Right atrium auricular region (tissue), 2 donors: Measurements from ENCODE around the gene C1orf167. TPM values are rescaled to one million over a fixed set of nuclear protein-coding genes. Genes with fewer than 3 reads are reported as not detected.
A peak's percentile ranks its signal among the peaks of the same experiment; 100 is the strongest.

Source experiments
- DNase-seq: peaks from one replicate; pipeline ENCODE4 v3.0.0-alpha.2; 2019; ENCODE audit warnings: low spot score
- H3K27ac ChIP-seq, 2 donors: fragments of 200-600 bp; sonication (generic); 1 replicate in 1 of 2; 2 replicates in 1 of 2; pipeline ENCODE4 v1.5.1; 2016 to 2019
- H3K27me3 ChIP-seq, 2 donors: fragments of 200-600 bp; sonication (generic); one replicate each; pipeline versions ENCODE4 v1.5.1 to v1.6.0; 2017 to 2019
- H3K36me3 ChIP-seq: fragments of 200-600 bp; sonication (generic); one replicate; pipeline ENCODE4 v1.5.1; 2016
- H3K4me1 ChIP-seq, 2 donors: fragments of 200-600 bp; sonication (generic); one replicate each; pipeline versions ENCODE4 v1.5.1 to v1.6.0; 2017 to 2019
- H3K4me3 ChIP-seq, 2 donors: fragments of 200-600 bp; sonication (generic); 1 replicate in 1 of 2; 2 replicates in 1 of 2; pipeline ENCODE4 v1.5.1; 2017 to 2019; ENCODE audit warnings: mild to moderate bottlenecking in 1 of 2, moderate library complexity in 1 of 2
- H3K9me3 ChIP-seq, 2 donors: fragments of 200-600 bp; sonication (generic); one replicate each; pipeline ENCODE4 v1.5.1; 2019
- CTCF ChIP-seq, 2 donors: fragments of 200-600 bp; sonication (generic); IDR thresholded peaks; one replicate each; pipeline ENCODE4 v1.5.1; 2019; ENCODE audit warnings: antibody characterized with exemption in 2 of 2
- total RNA-seq, 2 donors: library from RNA; depleted of rRNA; stranded (reverse); fragments of >200 nt; gene quantifications; one replicate each; pipeline ENCODE4 v1.1.0, GENCODE V29; 2016

Gene C1orf167
- total RNA-seq, 2 donors from 2014 or later: 0.85 to 1.7 TPM

- DNase-seq: no peak
- peaks cover 0 to 60% of the 10 kb centered on the region in 2 donors for H3K4me1 ChIP-seq
- no peak for TF ChIP-seq CTCF (IDR thresholded peaks at IDR 0.05)
Observed at GRCh38 chr1:11807133-11807532, 45.1 kb downstream of the C1orf167 start.

DNA sequence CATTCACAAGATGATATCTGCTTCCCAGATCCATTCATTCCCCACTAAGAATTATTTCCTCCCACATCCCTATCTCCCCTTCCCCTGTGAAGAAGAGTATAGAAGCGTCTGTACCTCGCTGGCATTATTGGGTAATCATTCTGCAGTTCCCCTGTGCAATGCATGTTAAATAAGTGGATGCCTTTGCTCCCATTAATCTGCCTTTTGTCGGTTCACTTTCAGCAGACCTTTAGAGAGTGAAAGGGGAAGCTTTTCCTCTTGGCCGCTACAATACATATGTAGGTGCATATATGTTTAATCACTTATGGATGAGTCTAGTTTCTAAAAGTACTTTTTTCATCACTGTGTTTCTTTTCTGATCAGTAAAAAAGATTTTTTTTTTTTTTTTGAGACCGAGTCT, 51.0 kb downstream of the C1orf167 start:
- no peaks in the 10 kb centered on the region for H3K27me3 ChIP-seq
- peaks cover 76% of the 10 kb centered on the region for H3K36me3 ChIP-seq
- no peak for TF ChIP-seq CTCF (IDR thresholded peaks at IDR 0.05)
- H3K9me3 ChIP-seq: no peaks in the 10 kb centered on the region
- peaks cover 0 to 12% of the 10 kb centered on the region in 2 donors for H3K4me1 ChIP-seq
- H3K27ac ChIP-seq: no peak overlapping the region
- no peak overlapping the region for H3K4me3 ChIP-seq
- no peak for DNase-seq

More at GRCh38 chr1:11807133-11807532, 45.1 kb downstream of the C1orf167 start:
- Histone ChIP-seq H3K36me3 (peaks cover 29% of the 10 kb centered on the region), H3K27ac (peak overlapping the region; percentile 96 to 98), H3K9me3 (no peaks in the 10 kb centered on the region), H3K4me3 (peak overlapping the region; percentile 75 to 83), H3K27me3 (no peaks in the 10 kb centered on the region)

- H3K27ac ChIP-seq: no peak overlapping the region
- no peak for TF ChIP-seq CTCF (IDR thresholded peaks at IDR 0.05)
- H3K9me3 ChIP-seq: no peaks in the 10 kb centered on the region
- DNase-seq: no peak
- no peaks in the 10 kb centered on the region for H3K27me3 ChIP-seq
- no peak overlapping the region for H3K4me3 ChIP-seq
- H3K4me1 ChIP-seq: no peaks in the 10 kb centered on the region
- peaks cover 83% of the 10 kb centered on the region for H3K36me3 ChIP-seq
Observed at GRCh38 chr1:11817192-11817591, 55.2 kb downstream of the C1orf167 start.

DNA sequence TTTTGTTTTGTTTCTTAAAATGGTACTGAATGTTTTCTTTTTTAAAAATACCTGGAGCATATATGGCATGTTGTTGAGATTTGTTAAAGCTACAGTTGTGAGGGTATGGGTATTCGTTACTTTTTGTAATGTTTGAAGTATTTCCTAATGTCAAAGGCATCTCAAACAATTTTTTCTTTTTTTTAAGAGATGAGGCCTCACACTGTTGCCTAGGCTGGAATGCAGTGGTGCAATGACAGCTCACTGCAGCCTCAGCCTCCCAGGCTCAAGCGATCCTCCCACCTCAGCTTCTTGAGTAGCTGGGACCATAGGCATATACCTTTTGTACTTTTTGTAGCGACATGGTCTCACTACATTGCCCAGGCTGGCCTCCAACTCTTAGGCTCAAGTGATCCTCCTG, 60.1 kb downstream of the C1orf167 start:
- peaks cover 91% of the 10 kb centered on the region for H3K36me3 ChIP-seq
- no peak for TF ChIP-seq CTCF (IDR thresholded peaks at IDR 0.05)
- no peak for DNase-seq
- no peaks in the 10 kb centered on the region for H3K27me3 ChIP-seq
- peak overlapping the region in 1 of 2 donors; percentile 27 for H3K27ac ChIP-seq
- H3K4me3 ChIP-seq: no peak overlapping the region
- H3K9me3 ChIP-seq: no peaks in the 10 kb centered on the region
- no peaks in the 10 kb centered on the region for H3K4me1 ChIP-seq

DNA sequence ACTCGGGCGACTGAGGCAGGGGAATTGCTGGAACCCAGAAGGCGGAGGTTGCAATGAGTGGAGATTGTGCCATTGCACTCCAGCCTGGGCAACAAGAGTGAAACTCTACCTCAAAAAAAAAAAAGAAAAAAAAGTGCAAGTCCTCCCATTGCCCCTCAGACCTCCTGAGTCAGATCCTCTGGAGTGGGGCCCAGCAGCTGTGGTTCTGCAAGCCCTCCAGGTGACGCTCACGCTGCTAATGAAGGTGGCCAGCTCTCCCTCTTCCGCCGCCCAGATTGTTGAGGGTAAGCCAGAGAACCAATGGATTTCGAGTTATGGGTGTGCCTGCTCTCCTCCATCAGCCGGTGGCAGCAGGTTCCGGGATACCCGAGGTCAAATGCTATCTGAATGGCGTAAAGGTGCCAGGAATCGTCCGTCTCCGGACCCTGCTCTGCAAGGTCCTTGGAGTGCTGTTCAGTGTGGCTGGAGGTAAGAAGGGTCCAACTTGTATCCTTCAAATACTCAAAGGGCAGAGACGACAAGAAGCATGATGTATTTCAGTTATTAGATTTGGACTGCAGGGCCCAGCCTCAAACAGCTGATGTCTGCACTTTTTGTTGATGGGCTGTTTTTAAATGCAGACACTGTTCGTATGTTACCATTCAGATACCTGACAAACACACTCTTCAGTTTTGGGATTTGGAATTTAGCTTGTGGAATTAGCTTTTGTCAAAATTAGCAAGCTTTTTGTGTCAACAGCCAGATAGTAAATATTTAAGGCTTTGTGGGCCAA, 61.6 kb downstream of the C1orf167 start:
- H3K9me3 ChIP-seq: no peaks in the 10 kb centered on the region
- H3K36me3 ChIP-seq: peaks cover 90% of the 10 kb centered on the region
- DNase-seq: no peak
- H3K27me3 ChIP-seq: no peaks in the 10 kb centered on the region
- no peak overlapping the region for H3K27ac ChIP-seq
- H3K4me1 ChIP-seq: no peaks in the 10 kb centered on the region
- H3K4me3 ChIP-seq: no peak overlapping the region
- no peak for TF ChIP-seq CTCF (IDR thresholded peaks at IDR 0.05)

DNA sequence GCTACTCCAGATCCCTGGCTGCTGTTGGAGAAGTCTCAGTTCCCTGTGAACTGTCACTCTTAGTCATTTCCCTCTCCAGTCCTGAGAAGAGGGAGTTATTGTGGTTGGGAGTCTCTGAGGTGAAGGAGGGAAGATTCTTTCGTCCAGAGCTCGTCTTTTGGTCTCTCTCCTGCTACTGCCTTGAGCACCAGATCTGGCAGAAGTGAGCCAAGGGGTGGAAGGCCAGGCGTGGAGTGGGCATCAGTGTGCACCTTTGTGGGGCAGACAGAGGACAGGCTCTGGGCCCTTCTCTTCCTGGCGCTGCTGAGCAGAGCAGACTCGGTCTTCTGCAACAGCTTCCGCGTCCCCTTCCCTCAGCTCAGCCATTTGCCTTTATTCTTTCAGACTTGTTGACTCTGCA, 63.1 kb downstream of the C1orf167 start:
- Histone ChIP-seq H3K4me3 (no peak overlapping the region), H3K36me3 (peaks cover 89% of the 10 kb centered on the region)
- DNase-seq: no peak

More for the DNA sequence above, 63.1 kb downstream of the C1orf167 start:
- no peaks in the 10 kb centered on the region for H3K4me1 ChIP-seq
- no peaks in the 10 kb centered on the region for H3K27me3 ChIP-seq
- H3K9me3 ChIP-seq: no peaks in the 10 kb centered on the region
- H3K27ac ChIP-seq: no peak overlapping the region
- TF ChIP-seq CTCF (IDR thresholded peaks at IDR 0.05): no peak
